ENCODE results near the gene MAP3K4.

MAP3K4 gene

DNA sequence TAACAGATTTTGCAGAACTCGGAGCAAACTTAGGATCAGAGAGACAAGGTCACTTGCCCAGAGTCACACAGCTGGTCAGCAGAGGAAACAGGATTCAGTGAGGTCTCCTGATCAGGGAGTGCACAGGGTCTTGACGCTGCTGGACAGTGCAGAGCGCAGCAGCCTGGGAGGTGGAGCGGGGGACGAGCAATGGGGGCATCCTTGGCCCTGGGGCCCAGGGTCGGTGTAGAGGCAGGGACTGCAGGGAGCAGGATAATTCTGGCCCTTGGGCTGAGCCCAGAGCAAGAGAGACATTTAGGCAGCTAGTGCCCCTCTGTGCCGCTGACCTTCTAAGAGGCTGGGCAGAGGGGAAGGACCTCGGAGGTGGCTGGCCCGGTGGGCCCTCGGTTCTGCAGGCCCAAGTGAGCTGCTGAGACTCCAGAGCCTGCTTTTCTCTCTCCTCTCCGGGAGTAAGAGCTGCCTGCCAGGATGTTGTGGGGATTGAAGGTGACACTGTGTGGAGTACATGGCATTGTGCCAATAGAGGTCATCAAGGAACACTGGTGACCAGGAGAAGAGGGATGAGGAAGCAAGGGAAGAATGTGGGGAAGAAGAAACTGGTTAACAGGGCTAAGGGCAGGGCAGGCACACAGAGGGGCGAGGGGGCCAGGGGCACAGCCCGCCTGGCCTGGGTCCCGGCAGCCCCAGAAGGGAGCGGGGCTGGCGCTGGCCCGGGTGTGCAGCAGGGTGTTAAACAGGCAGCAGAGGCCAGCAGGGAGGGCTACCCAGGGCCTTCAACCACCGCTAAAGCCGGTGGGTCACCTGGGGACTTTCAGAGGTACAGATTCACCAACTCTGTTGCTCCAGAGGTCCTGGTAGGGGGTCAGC is 160.3 kb downstream of the MAP3K4 start:
- no peak for DNase-seq

DNA sequence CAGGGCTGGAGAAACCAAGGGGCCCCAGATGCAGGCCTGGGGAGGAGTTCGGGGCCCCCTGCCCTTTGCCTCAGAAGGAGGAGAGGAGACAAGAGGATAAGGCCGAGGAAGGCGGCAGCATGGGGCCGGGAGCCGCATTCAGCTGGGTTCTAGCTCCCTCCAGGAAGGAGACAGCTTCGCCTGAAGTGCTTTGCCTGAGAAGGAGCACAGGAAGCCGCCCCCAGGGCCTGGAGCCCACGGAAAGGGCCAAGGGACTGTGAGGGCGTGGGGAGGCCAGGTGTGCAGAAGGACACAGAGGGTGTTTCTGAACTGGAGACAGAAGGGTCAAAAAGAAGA is 160.9 kb downstream of the MAP3K4 start:
- DNase-seq: no peak

DNA sequence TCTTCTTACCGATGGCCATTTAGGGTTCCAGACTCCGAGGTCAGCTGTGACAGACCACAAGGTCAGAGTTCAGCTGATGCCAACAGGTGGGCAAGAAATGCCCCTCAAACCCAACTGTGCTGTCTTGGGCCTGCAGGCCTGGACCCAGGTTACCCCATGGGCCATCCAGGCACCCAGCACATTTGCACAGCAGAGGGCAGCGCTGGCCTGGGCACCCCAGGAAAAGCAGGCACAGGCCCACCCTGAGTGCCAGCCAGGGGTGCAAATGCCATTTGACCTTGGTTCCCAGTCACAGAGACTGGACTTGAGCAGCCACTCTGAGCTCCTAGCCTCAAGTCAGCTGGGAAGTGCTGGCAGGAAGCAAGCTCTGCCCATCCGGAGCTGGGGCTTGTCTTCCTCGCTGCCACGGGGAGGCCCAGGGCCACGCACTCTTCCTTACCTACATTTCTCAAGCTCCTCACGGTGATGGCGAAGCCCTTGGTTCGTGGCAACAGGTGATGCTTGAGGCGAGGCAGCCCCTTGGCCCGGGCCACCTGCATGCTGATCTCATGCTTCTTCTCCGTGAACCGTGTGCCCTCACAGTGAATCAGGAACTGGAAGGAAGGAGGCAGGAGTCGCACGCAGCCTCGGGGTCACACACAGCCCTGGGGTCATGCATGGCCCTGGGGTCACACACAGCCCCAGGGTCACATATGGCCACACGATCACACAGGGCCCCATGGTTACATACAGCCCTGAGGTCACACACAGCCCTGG is 161.5 kb downstream of the MAP3K4 start:
- no peak for DNase-seq

DNA sequence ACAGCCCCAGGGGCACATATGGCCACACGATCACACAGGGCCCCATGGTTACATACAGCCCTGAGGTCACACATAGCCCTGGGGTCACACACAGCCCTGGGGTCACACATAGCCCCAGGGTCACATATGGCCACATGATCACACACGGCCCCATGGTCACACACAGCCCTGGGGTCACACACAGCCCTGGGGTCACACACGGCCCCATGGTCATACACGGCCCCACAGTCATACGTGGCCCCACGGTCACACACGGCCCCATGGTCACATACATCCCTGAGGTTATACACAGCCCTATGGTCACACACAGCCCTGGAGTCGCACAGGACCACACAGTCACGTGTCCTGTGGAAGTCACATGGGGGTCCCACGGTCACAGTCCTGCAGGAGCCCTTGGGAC is 162.2 kb downstream of the MAP3K4 start:
- DNase-seq: no peak

DNA sequence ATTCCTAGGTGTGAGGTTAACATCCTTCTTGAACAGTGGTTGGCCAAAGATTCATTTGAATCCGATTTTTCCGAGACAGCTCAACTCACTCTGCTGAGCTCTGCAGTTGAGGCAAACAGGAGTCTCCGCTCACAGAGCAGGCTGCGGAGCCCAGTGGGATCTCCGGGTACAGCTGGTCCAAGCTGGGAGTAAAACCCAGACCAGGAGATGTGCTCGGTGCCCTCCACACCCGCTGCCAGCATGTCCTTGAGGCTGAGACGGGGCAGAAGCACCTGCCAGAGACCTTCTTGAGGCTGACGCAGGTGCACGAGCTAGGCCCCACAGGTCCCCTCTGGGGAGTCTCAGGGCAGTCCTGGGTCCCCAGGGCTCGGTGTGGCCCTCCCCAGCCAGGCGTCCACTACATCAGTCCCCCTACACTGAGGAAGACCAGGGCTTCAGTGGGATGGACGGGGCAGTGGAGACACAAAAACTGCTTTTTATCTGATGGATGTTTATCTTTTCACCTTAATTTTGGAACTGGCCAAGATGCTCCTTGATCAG is 163.3 kb downstream of the MAP3K4 start:
- no peak for DNase-seq

DNA sequence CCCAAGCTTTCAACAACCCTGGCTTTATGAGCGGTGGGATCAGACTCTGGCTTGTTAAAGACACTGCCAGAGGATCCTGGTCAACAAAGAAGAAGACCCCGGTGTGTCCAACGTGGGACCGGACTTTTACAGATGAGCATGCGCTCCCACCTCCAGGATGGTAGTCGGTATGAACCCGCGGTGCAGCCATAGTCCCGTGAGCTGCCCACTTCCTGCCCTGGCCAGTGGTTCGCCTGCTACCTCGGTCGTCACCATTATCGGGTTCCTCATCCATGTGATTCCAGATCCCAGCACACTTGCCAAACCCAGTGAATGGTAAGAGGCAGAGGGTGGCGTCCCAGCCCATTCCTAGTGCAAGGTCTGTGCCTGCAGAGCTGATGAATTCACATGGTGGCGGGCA is 169.6 kb downstream of the MAP3K4 start:
- DNase-seq: no peak

DNA sequence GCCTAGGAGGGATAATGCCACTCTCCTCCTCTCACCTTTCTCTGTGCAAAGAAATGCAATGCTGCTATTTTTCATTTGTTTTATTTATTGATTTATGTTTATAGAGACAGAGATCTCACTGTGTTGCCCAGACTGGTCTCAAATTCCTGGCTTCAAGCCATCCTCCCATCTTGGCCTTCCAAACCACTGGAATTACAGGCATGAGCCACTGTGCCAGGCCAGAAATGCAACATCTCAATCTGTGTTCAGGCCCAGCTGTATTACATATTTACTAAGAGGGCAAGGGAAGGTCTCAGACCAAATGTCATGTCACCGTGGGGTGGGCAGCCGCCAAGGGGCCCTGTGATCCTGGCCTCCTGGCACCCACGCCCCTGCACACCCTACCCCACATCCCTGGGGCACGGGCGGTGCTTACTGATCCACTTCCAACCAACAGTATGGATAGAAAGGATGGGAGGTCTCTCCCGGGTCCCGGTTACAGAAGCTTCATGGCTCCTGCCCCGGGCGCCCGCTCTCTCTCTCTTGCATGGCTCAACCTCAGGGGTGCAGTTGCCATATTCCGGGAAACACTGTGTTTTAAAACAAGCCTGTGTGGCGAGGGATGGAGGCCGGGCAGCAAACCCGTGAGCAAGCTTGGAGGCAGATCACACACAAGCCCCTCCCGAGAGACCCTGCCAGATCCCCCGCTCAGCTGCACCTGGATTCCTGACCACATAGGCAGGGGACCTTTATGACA is 170.5 kb downstream of the MAP3K4 start:
- DNase-seq: no peak

DNA sequence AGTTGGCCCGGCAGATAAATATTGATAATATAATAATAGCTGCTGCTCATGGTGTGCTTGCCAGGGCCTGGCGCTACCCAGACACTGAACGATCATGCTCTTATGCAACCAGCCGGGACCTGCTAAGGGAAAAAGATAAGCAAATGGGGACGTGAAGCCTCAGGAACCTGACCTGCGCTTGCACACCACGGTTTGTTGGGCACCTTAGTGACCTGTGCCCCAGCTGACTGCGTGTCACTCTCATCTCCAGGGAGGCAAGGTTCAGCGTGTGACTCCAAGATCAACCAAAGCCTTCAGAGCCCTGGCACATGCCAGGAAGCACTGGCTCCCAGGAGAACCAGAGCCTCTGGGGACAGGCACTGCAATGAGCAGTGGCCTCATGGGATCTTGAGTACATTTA is 171.2 kb downstream of the MAP3K4 start:
- no peak for DNase-seq

DNA sequence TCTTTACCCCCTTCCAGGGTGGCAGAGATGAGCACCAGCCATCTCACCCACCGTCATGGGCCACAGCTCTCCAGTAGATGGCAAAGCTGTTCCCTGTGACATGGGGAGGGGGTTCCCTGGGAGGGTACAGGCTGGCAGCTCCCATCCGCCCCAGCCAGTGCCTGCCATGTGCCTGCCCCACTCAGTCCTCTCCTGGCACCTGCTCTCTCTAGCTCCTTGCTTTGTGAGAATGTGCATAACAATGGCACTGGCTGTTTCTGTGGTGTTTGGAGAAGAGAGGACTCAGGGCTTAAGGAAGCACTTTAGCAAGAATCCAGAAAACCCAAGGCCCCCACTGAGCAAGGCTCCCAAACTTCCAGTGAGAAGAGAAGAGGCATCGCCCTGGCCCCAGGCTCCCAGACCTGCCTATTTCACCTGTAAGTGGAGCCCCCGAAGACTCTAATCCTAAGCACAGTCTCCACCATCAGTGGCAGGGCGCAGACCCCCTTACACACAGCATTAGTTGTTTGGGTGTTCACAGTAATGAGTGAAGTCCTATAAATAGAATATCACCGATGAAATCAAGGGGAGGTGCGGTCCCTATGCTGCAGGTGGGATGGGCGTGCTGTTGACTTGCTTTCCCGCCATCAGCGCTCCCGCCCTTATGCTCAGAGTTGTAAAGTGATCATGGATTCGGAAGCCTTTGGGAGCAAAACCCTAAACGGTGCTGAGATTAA is 172.1 kb downstream of the MAP3K4 start:
- no peak for DNase-seq

DNA sequence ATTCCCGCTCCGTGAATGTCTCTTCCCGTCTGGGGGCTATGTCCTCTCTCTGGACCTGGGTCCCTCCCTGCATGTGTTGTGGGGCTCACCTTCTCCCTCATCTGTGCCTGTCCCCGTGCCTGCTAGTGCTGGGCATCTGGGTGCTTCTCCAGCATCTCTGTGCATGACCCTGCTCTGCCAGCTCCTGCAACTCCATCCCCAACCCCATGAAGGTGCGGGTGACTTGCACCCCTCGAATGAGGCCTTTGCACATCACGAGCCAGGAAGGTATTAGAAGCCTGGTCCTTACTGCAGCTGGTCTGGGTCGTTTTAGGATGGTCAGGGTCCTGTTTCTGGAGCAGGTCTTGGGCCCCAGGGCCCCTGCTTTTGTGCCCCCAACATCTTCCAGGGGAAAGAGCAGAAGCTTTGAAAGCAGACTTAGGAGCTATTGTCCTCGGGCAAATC is 172.6 kb downstream of the MAP3K4 start:
- no peak for DNase-seq

DNA sequence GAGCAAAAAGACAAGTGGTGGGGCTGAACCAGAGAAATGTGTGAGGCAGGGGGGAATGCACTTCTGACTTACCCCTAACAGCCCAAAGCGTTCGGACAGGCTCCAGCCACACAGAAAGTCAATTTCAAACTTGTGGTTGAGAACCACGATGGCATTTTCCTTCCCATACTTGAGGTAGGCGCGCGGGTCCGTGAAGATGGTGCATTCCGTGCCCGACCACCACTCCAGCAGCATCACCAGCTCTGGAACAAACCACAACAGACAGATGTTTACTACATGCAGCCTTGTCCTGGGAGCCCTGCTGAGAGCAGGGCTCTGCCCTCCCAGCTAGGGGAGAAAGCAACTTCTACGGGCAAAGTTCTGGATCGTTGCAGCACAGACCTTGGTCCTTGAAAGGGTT is 174.6 kb downstream of the MAP3K4 start:
- no peak for DNase-seq

DNA sequence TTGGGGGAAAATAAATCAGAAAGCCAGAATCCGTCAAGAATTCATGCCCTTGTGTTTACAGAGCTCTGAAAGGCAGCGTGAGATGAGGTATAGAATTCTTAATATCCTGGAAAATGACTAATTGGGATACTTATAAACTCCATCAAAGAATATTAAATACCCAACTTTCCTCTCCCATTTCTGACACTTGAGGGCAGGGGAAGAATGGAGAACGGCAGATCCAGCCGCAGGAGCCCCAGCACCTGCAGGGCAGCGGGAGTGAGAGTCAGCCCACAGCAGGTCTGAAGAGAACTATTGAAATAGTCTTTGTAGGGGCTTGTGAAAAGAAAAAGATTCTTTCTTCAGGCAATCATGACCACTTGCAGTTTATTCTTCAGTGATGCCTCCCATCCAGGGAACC is 175.1 kb downstream of the MAP3K4 start:
- no peak for DNase-seq
